HepG2 (cell line): ENCODE measurements around the gene MMP25. TPM values are rescaled to one million over a fixed set of nuclear protein-coding genes. Genes with fewer than 3 reads are reported as not detected.
A peak's percentile ranks its signal among the peaks of the same experiment; 100 is the strongest.

ENCODE experiments used
- ARHGAP35 ChIP-seq: sonication (generic); formaldehyde crosslinking; IDR thresholded peaks from 2 replicates; pipeline ENCODE4 v1.9.0; 2022; ENCODE audit warnings: mild to moderate bottlenecking, inconsistent platforms, moderate library complexity, missing genetic modification reagents, borderline replicate concordance
- ARID3A ChIP-seq: IDR thresholded peaks from 2 replicates; pipeline ENCODE4 v1.6.1; 2012; ENCODE audit warnings: low read depth, low read length, improper control_type of control experiment
- DPF2 ChIP-seq: sonication (generic); formaldehyde crosslinking; IDR thresholded peaks from 2 replicates; pipeline ENCODE4 v1.4.0; 2020; ENCODE audit warnings: mild to moderate bottlenecking, low read depth, missing genetic modification reagents, borderline replicate concordance
- FOXM1 ChIP-seq: sonication (generic); formaldehyde crosslinking; IDR thresholded peaks from 2 replicates; pipeline ENCODE4 v1.5.0; 2020; ENCODE audit warnings: missing genetic modification reagents
- GTF3A ChIP-seq: sonication (generic); formaldehyde crosslinking; conservative IDR thresholded peaks from 2 replicates; pipeline ENCODE4 v1.4.0; 2020; ENCODE audit warnings: mild to moderate bottlenecking, missing genetic modification reagents
- HNRNPL ChIP-seq: fragments of 200-400 bp; formaldehyde crosslinking; IDR thresholded peaks from 2 replicates; pipeline ENCODE4 v1.6.1; 2017; ENCODE audit warnings: mild to moderate bottlenecking, low read depth, low read length
- ISL2 ChIP-seq: sonication (generic); formaldehyde crosslinking; IDR thresholded peaks from 2 replicates; pipeline ENCODE4 v1.5.0; 2020; ENCODE audit warnings: missing genetic modification reagents
- KMT2B ChIP-seq: IDR thresholded peaks from 2 replicates; pipeline ENCODE4 v1.6.1; 2016; ENCODE audit warnings: missing genetic modification reagents, missing compliant biosample characterization
- NPAS2 ChIP-seq: sonication (generic); formaldehyde crosslinking; IDR thresholded peaks from 2 replicates; pipeline ENCODE4 v1.8.0; 2022; ENCODE audit warnings: mild to moderate bottlenecking, missing genetic modification reagents, borderline replicate concordance
- PHF8 ChIP-seq: sonication (generic); formaldehyde crosslinking; IDR thresholded peaks from 2 replicates; pipeline ENCODE4 v1.5.0; 2020; ENCODE audit warnings: missing genetic modification reagents
- SP1 ChIP-seq, 2 experiments: fragments of 450-650 bp in 1 of 2; sonication (generic) in 1 of 2; formaldehyde crosslinking in 1 of 2; IDR thresholded peaks; 2 replicates each; pipeline versions ENCODE4 v1.4.0 to v1.6.1; 2016 to 2020; ENCODE audit warnings: missing genetic modification reagents in 1 of 2
- ZC3H4 ChIP-seq: sonication (generic); formaldehyde crosslinking; IDR thresholded peaks from 2 replicates; pipeline ENCODE4 v1.4.0; 2020; ENCODE audit warnings: missing genetic modification reagents, borderline replicate concordance
- ZMAT3 ChIP-seq: sonication (generic); formaldehyde crosslinking; conservative IDR thresholded peaks from 2 replicates; pipeline ENCODE4 v1.7.0; 2021; ENCODE audit warnings: missing genetic modification reagents
- ZNF282 ChIP-seq: fragments of 450-650 bp; IDR thresholded peaks from 2 replicates; pipeline ENCODE4 v1.6.1; 2018; ENCODE audit not compliant: partially characterized antibody
- ZNF383 ChIP-seq: sonication (generic); formaldehyde crosslinking; IDR thresholded peaks from 2 replicates; pipeline ENCODE4 v1.4.0; 2020; ENCODE audit warnings: missing genetic modification reagents, mild to moderate bottlenecking, borderline replicate concordance
- ZNF670 ChIP-seq: sonication (generic); formaldehyde crosslinking; IDR thresholded peaks from 2 replicates; pipeline ENCODE4 v1.8.0; 2022; ENCODE audit warnings: mild to moderate bottlenecking, missing genetic modification reagents, borderline replicate concordance
- polyA plus RNA-seq, 8 experiments: library from polyadenylated mRNA; depleted of rRNA in 3 of 8; stranded (reverse) in 7 of 8; unstranded in 1 of 8; fragments of >200 nt; fragmentation: Illumina TruSeq in 4 of 8; extraction: Trizol in 4 of 8; gene quantifications; 2 replicates each; pipeline versions ENCODE4 v1.2.1 to v1.2.3, GENCODE V29; 2011 to 2016; ENCODE audit warnings: low read depth in 4 of 8, missing spikeins in 1 of 8, mixed read lengths in 1 of 8; ENCODE audit not compliant: insufficient read depth in 1 of 8
- total RNA-seq, 5 experiments: library from RNA; depleted of rRNA; stranded (reverse); fragments of >200 nt; fragmentation: Illumina TruSeq; extraction: Trizol; gene quantifications; 2 replicates each; pipeline ENCODE4 v1.2.3, GENCODE V29; 2016; ENCODE audit warnings: low read depth in 1 of 5
- TF ChIP-seq, protein P1 (sequence below): sonication (generic); formaldehyde crosslinking; IDR thresholded peaks from 2 replicates; pipeline ENCODE4 v1.4.0; 2020; ENCODE audit warnings: missing genetic modification reagents
- TF ChIP-seq, protein P2 (sequence below): sonication (generic); formaldehyde crosslinking; IDR thresholded peaks from 2 replicates; pipeline ENCODE4 v1.4.0; 2020; ENCODE audit warnings: low read depth, mild to moderate bottlenecking, missing genetic modification reagents
- TF ChIP-seq, protein P3 (sequence below): sonication (generic); formaldehyde crosslinking; IDR thresholded peaks from 2 replicates; pipeline ENCODE4 v1.4.0; 2020; ENCODE audit warnings: missing genetic modification reagents
- TF ChIP-seq, protein P4 (sequence below): sonication (generic); formaldehyde crosslinking; IDR thresholded peaks from 2 replicates; pipeline ENCODE4 v1.5.0; 2020; ENCODE audit warnings: missing genetic modification reagents, mild to moderate bottlenecking, borderline replicate concordance

The MMP25 gene
- total and polyA plus RNA-seq, 2 of the 13 experiments (the other 11 are each of a cell fraction or from before 2014, with no cell fraction given) = 0.04 to 0.08 TPM

DNA sequence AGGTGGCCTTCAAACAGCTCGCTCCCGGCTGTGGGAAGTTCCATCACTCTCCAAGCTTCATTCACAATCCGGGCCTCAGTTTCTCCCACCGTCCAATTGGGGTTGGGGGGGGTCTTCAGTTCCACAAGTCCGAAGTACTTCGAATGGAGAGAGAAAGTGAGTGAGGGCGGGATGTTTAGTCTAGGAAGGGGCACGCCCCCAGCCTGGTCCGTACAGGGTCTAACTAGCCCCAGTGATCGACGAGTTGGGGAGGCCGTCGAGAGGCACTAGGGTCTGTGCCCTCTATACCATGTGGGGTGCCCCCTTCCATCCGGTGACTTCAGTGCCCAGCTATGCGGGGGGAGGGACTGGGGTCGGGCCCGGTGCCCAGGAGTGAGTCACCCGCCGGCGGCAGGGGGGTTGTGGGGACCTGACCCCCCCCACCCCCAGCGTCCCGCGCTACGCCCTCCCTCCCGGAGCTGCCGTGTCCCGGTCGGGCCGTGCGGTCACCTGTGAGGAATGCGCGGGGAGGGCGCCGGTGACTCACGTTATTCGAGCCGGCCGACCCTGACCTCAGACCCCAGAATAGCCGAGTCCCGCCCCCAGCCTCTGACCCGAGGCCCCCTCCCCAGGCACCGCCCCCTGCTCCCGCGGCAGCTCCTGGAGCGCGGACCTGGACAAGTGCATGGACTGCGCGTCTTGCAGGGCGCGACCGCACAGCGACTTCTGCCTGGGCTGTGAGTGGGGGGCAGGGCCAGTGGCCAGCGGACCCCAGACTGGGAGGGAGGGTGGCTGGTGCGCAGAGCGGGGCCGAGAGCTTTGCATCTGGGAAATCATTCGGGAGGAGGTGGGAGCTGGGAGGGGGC, 25.5 kb upstream of the MMP25 start (continued):
- TF ChIP-seq, protein P1, sequence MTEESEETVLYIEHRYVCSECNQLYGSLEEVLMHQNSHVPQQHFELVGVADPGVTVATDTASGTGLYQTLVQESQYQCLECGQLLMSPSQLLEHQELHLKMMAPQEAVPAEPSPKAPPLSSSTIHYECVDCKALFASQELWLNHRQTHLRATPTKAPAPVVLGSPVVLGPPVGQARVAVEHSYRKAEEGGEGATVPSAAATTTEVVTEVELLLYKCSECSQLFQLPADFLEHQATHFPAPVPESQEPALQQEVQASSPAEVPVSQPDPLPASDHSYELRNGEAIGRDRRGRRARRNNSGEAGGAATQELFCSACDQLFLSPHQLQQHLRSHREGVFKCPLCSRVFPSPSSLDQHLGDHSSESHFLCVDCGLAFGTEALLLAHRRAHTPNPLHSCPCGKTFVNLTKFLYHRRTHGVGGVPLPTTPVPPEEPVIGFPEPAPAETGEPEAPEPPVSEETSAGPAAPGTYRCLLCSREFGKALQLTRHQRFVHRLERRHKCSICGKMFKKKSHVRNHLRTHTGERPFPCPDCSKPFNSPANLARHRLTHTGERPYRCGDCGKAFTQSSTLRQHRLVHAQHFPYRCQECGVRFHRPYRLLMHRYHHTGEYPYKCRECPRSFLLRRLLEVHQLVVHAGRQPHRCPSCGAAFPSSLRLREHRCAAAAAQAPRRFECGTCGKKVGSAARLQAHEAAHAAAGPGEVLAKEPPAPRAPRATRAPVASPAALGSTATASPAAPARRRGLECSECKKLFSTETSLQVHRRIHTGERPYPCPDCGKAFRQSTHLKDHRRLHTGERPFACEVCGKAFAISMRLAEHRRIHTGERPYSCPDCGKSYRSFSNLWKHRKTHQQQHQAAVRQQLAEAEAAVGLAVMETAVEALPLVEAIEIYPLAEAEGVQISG (CRISPR knock-in tag) = peak; percentile 75
- TF ChIP-seq ZNF670 (CRISPR knock-in tag) (peak; percentile 54; the same call in 1 of the 2 replicates), SP1 (IDR thresholded peaks at IDR 0.05) (no peak), SP1 (CRISPR knock-in tag; IDR thresholded peaks at IDR 0.05) (peak; percentile 55; the same call in 1 of the 2 replicates), KMT2B (CRISPR knock-in tag) (peak; percentile 30; the same call in 1 of the 2 replicates), ARID3A (no peak), ZMAT3 (CRISPR knock-in tag) (peak; percentile 29), ARHGAP35 (CRISPR knock-in tag) (0 out of 2 replicates have a peak, but pooled peaks have one; percentile 28), HNRNPL (peak; percentile 96), ZNF383 (CRISPR knock-in tag) (no peak), ZC3H4 (CRISPR knock-in tag) (0 out of 2 replicates have a peak, but pooled peaks have one; percentile 80), ISL2 (CRISPR knock-in tag) (peak; percentile 71), ZNF282 (no peak), PHF8 (CRISPR knock-in tag) (peak; percentile 57), FOXM1 (no peak), GTF3A (CRISPR knock-in tag) (peak; percentile 84; the same call in 1 of the 2 replicates), DPF2 (CRISPR knock-in tag) (peak; percentile 35; the same call in 1 of the 2 replicates), NPAS2 (no peak)
- TF ChIP-seq, protein P2, sequence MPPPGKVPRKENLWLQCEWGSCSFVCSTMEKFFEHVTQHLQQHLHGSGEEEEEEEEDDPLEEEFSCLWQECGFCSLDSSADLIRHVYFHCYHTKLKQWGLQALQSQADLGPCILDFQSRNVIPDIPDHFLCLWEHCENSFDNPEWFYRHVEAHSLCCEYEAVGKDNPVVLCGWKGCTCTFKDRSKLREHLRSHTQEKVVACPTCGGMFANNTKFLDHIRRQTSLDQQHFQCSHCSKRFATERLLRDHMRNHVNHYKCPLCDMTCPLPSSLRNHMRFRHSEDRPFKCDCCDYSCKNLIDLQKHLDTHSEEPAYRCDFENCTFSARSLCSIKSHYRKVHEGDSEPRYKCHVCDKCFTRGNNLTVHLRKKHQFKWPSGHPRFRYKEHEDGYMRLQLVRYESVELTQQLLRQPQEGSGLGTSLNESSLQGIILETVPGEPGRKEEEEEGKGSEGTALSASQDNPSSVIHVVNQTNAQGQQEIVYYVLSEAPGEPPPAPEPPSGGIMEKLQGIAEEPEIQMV (CRISPR knock-in tag) = peak; percentile 89
- TF ChIP-seq, protein P3, sequence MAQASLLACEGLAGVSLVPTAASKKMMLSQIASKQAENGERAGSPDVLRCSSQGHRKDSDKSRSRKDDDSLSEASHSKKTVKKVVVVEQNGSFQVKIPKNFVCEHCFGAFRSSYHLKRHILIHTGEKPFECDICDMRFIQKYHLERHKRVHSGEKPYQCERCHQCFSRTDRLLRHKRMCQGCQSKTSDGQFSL (CRISPR knock-in tag) = peak; percentile 83
- TF ChIP-seq, protein P4, sequence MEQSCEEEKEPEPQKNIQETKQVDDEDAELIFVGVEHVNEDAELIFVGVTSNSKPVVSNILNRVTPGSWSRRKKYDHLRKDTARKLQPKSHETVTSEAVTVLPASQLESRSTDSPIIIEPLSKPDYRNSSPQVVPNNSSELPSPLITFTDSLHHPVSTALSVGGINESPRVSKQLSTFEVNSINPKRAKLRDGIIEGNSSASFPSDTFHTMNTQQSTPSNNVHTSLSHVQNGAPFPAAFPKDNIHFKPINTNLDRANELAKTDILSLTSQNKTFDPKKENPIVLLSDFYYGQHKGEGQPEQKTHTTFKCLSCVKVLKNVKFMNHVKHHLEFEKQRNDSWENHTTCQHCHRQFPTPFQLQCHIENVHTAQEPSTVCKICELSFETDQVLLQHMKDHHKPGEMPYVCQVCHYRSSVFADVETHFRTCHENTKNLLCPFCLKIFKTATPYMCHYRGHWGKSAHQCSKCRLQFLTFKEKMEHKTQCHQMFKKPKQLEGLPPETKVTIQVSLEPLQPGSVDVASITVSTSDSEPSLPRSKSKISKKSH (CRISPR knock-in tag) = peak; percentile 25; the same call in 1 of the 2 replicates
